Measurements from ENCODE around the gene SUGCT.
A peak's percentile ranks its signal among the peaks of the same experiment; 100 is the strongest.

The SUGCT gene

DNA sequence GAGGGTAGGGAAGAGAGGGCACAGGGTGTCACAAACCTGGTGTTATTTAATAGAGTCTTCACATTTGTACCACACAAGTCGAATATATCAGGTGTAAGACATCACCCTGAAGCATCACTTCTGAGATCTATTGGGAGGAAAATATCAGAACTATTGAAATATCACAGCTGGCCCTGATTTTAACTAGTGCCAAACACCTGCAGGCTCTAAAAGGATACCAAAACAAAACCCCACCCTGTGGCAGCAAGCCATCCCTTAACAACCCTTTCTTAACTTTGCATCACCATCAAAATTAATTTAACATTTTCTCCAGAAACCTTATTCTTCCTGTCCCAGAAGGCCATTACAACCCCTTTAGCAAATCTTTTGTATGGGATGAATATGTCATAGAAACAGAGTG lies 365.4 kb downstream of the SUGCT start:
- H3K4me3 Mint-ChIP-seq, result no peak overlapping the region
- H3K27me3 Mint-ChIP-seq (ENCODE audit: low read depth), result no peaks in the 10 kb centered on the region
- H3K9me3 Mint-ChIP-seq, result peaks cover 2% of the 10 kb centered on the region
- H3K36me3 Mint-ChIP-seq (ENCODE audit: low read depth), result no peaks in the 10 kb centered on the region
- TF ChIP-seq, protein P1, sequence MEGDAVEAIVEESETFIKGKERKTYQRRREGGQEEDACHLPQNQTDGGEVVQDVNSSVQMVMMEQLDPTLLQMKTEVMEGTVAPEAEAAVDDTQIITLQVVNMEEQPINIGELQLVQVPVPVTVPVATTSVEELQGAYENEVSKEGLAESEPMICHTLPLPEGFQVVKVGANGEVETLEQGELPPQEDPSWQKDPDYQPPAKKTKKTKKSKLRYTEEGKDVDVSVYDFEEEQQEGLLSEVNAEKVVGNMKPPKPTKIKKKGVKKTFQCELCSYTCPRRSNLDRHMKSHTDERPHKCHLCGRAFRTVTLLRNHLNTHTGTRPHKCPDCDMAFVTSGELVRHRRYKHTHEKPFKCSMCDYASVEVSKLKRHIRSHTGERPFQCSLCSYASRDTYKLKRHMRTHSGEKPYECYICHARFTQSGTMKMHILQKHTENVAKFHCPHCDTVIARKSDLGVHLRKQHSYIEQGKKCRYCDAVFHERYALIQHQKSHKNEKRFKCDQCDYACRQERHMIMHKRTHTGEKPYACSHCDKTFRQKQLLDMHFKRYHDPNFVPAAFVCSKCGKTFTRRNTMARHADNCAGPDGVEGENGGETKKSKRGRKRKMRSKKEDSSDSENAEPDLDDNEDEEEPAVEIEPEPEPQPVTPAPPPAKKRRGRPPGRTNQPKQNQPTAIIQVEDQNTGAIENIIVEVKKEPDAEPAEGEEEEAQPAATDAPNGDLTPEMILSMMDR (IDR thresholded peaks at IDR 0.05; ENCODE audit: unreplicated experiment in 3 of 3), result no peak
- H3K4me1 Mint-ChIP-seq, result no peaks in the 10 kb centered on the region
- H3K27ac Mint-ChIP-seq, result peak overlapping the region in 1 of 3 experiments; percentile 52

DNA sequence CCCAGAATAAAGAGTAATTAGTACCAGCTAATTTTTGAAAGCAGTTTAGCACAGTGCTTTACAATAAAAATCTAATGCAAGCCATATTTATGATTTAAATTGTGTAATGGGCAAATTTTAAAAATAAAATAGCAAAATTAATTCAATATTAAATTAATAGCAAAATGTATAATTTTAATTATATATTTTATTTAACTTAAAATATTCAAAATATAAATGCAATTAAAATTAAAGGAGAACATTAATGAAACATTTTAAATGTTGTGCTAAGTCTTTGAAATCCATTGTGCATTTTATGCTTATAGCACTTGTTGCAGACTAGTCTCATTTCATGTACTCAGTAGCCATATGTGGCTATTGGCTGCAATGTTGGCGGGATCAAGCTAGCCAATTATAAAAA lies 367.6 kb downstream of the SUGCT start:
- Mint-ChIP-seq H3K27ac (no peak overlapping the region), H3K4me3 (no peak overlapping the region), H3K27me3 (ENCODE audit: low read depth) (no peaks in the 10 kb centered on the region), H3K9me3 (peaks cover 19% of the 10 kb centered on the region), H3K4me1 (no peaks in the 10 kb centered on the region), H3K36me3 (ENCODE audit: low read depth) (peaks cover 4% of the 10 kb centered on the region)
- TF ChIP-seq, protein P1 (IDR thresholded peaks at IDR 0.05; ENCODE audit: unreplicated experiment in 3 of 3), result no peak

- H3K27ac Mint-ChIP-seq, result no peak overlapping the region
- TF ChIP-seq, protein P1 (IDR thresholded peaks at IDR 0.05; ENCODE audit: unreplicated experiment in 3 of 3), result no peak
- H3K36me3 Mint-ChIP-seq (ENCODE audit: low read depth), result peaks cover 5% of the 10 kb centered on the region
- H3K9me3 Mint-ChIP-seq, result peaks cover 28% of the 10 kb centered on the region
- H3K4me3 Mint-ChIP-seq, result no peak overlapping the region
- no peaks in the 10 kb centered on the region for H3K4me1 Mint-ChIP-seq
- no peaks in the 10 kb centered on the region for H3K27me3 Mint-ChIP-seq (ENCODE audit: low read depth)
Measured at GRCh38 chr7:40506158-40506557, 371.4 kb downstream of the SUGCT start.

DNA sequence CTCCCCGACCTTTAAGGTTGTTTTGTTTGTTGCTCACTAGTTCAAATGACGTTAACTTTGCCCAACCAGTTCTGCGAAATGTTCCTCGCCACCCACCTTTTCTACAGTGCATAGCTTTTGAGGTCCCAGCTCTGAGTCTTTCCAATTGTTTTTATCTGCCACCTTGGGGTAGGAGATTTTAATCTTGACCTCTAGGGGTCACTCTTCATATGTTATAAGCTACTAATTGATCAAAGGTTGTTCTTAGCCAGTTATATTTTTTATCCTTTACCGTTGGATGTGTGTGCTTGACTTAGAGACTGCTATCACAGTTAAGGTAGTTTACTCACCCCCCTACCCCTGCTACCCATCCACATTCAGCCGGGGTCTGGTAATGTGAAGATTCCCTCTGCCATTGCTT lies 372.4 kb downstream of the SUGCT start:
- TF ChIP-seq, protein P1 (IDR thresholded peaks at IDR 0.05; ENCODE audit: unreplicated experiment in 3 of 3), result no peak
- H3K9me3 Mint-ChIP-seq, result peaks cover 28% of the 10 kb centered on the region
- H3K4me3 Mint-ChIP-seq, result no peak overlapping the region
- H3K36me3 Mint-ChIP-seq (ENCODE audit: low read depth), result peaks cover 5% of the 10 kb centered on the region
- H3K27me3 Mint-ChIP-seq (ENCODE audit: low read depth), result no peaks in the 10 kb centered on the region
- H3K27ac Mint-ChIP-seq, result no peak overlapping the region
- no peaks in the 10 kb centered on the region for H3K4me1 Mint-ChIP-seq

DNA sequence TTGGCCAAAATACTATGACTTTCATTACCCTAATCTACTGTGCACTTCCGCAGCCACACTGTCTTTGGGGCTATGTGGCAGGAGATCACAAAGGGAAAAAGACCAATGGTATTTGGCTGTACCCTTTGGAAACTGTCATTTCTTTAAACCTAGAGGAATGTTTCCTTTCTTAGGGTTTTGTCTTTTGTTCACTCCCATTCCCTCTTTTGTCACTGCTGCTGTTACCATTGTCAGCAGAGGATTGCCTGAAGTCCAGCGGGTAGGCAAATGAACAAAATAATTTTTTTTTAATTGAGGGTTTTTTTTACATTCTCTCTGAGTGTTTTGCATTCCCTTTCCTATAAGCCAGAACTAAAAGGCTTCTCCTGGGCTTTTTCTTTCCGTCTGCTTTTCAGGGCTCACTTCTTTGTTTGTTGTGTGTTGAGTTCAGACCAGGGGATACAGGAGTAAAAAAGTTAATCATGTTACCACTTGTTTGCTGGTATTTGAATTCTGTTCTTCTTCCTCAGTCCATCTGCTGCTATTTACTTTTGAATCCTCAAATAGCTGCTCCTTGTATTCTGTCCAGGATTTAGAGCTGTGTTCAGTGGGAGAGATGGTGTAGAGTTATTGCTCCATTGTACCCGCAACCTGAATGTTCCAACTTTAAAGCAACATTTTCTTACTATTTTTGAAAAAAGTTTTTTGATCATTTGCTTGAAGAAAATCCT lies 374.6 kb downstream of the SUGCT start:
- Mint-ChIP-seq H3K4me1 (no peaks in the 10 kb centered on the region), H3K9me3 (peaks cover 28% of the 10 kb centered on the region), H3K27me3 (ENCODE audit: low read depth) (no peaks in the 10 kb centered on the region), H3K36me3 (ENCODE audit: low read depth) (peaks cover 5% of the 10 kb centered on the region), H3K4me3 (no peak overlapping the region), H3K27ac (no peak overlapping the region)
- TF ChIP-seq, protein P1 (IDR thresholded peaks at IDR 0.05; ENCODE audit: unreplicated experiment in 3 of 3), result no peak

DNA sequence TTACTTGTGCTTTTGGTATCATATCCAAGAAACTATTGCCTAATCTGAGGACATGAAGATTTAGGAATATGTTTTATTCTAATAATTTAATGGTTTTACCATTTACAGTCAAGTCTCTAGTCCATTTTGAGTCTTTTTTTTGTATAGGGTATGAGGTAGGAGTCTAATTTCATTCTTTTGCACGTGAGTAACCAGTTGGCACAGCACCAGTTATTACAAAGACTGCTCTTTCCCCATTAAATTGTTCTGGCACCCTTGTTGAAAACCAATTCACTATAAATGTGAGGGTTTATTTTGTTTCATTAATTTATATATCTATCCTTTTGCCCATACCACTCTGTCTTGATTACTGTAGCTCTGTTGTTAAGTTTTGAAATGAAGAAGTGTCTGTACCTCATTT lies 381.6 kb downstream of the SUGCT start:
- Mint-ChIP-seq H3K4me3 (no peak overlapping the region), H3K9me3 (no peaks in the 10 kb centered on the region), H3K27ac (no peak overlapping the region), H3K27me3 (ENCODE audit: low read depth) (no peaks in the 10 kb centered on the region), H3K4me1 (no peaks in the 10 kb centered on the region), H3K36me3 (ENCODE audit: low read depth) (no peaks in the 10 kb centered on the region)
- TF ChIP-seq, protein P1 (IDR thresholded peaks at IDR 0.05; ENCODE audit: unreplicated experiment in 3 of 3), result no peak
